Natural killer cell (primary cell): Measurements from ENCODE around the gene ADGRL1. TPM values are rescaled to one million over a fixed set of nuclear protein-coding genes. Genes with fewer than 3 reads are reported as not detected.

Experiments
- ATAC-seq, 3 donors: fragments of 150-1000 bp in 2 of 3; fragments of 200-7000 bp in 1 of 3; cut with Tn5 transposase; 1 replicate in 1 of 3; 2 replicates in 2 of 3; pipeline ENCODE4 v1.10.0; 2021; ENCODE audit warnings: mild to moderate bottlenecking in 2 of 3, moderate library complexity in 2 of 3
- DNase-seq, 2 donors: peaks; one replicate each; pipeline versions ENCODE4 v3.0.0 to v3.0.0-alpha.2; 2013 to 2021; ENCODE audit warnings: mixed read lengths in 1 of 2
- H3K27ac ChIP-seq: one replicate; pipeline ENCODE4 v1.5.1; 2013; ENCODE audit warnings: mild to moderate bottlenecking, low read length
- H3K27me3 ChIP-seq: one replicate; pipeline ENCODE4 v1.6.1; 2013; ENCODE audit warnings: low read length; ENCODE audit not compliant: control insufficient read depth, insufficient read depth
- H3K36me3 ChIP-seq: one replicate; pipeline ENCODE4 v1.6.1; 2013; ENCODE audit warnings: low read length; ENCODE audit not compliant: control insufficient read depth, insufficient read depth
- H3K4me1 ChIP-seq: one replicate; pipeline ENCODE4 v1.6.1; 2013; ENCODE audit warnings: low read length; ENCODE audit not compliant: control insufficient read depth, insufficient read depth
- H3K4me3 ChIP-seq: one replicate; pipeline ENCODE4 v1.5.1; 2013; ENCODE audit warnings: low read length
- H3K9me3 ChIP-seq: one replicate; pipeline ENCODE4 v1.6.1; 2013; ENCODE audit warnings: low read length; ENCODE audit not compliant: control insufficient read depth, insufficient read depth
- H3K27ac Mint-ChIP-seq, 2 donors: one replicate each; pipeline ENCODE4 v1.8.0; 2022; ENCODE audit warnings: mild to moderate bottlenecking in 2 of 2, mixed read lengths in 2 of 2, moderate library complexity in 1 of 2
- H3K27me3 Mint-ChIP-seq, 2 donors: one replicate each; pipeline ENCODE4 v1.8.0; 2022; ENCODE audit warnings: low read depth in 2 of 2, mixed read lengths in 2 of 2
- H3K36me3 Mint-ChIP-seq: one replicate; pipeline ENCODE4 v1.8.0; 2022; ENCODE audit warnings: mixed read lengths
- H3K4me1 Mint-ChIP-seq, 2 donors: one replicate each; pipeline ENCODE4 v1.8.0; 2022; ENCODE audit warnings: mixed read lengths in 2 of 2
- H3K4me3 Mint-ChIP-seq: one replicate; pipeline ENCODE4 v1.8.0; 2022; ENCODE audit warnings: mild to moderate bottlenecking, moderate library complexity, mixed read lengths
- H3K9me3 Mint-ChIP-seq, 2 donors: one replicate each; pipeline ENCODE4 v1.8.0; 2022; ENCODE audit warnings: mixed read lengths in 2 of 2
- WGBS: methylation state at CpG from one replicate; pipeline ENCODE4 v1.1.7; 2013; ENCODE audit warnings: missing lambda C conversion rate; ENCODE audit not compliant: insufficient coverage; 5-methylcytosine and 5-hydroxymethylcytosine counted together
- intact Hi-C: fragments of 100-400 bp; cut with micrococcal nuclease; formaldehyde crosslinking; loops from one replicate; pipeline ENCODE4 v1.14.2; 2022
- total RNA-seq, 4 donors: library from RNA; stranded (reverse); fragments of 120-200 nt in 1 of 4; gene quantifications; one replicate each; pipeline versions ENCODE4 v1.2.3 to v1.2.4, GENCODE V29; 2013 to 2022
- TF ChIP-seq, protein P1 (sequence below): fragments of 200-600 bp; IDR thresholded peaks from one replicate; pipeline ENCODE4 v1.8.0; 2022; ENCODE audit warnings: antibody characterized with exemption

ADGRL1 gene
- total RNA-seq, 3 donors from 2014 or later (not counting 1 experiment from before 2014, with no cell fraction given): 47.3 to 54.3 (median 52.7) TPM

DNA sequence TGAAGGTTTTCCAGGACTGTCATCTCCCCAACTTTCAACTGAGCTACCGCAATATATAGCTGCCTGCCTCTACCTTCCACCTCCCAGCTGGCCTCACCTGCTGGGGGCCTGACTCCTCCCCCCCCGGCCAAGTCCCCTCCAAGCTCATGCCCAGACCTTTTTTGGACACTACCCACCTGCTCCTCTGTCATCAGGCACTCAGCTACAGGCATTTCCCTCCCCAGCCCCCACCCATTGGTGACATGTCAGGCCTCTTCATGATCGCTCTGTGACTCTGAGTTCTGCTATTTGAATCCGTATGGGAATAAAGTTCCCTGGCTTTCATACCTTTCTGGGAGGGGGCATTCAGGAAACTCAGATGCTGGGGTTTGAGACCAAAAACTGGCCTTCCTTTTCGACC lies 90.2 kb downstream of the ADGRL1 start:
- no peak overlapping the region for H3K27ac ChIP-seq

DNA sequence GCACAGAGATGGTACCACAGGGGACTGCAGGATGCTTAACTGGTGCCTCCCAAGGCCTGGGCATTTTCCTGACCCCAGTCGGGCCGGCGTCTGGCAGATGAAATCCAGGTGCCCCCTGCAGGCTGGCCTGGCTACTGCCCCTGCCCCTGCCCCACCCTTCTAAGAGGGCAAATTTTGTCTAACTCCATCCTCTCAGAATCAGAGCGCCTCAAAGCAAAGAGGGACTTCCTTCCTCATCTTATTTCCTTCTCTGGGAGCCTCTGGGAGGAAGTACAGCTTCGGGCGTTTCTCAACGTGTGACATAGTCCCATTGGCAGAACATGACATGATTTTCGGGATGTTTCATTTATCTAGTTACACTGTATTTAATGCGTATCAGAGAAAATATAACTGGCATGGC lies 91.1 kb downstream of the ADGRL1 start:
- Histone ChIP-seq H3K27ac (no peak overlapping the region), H3K36me3 (no peaks in the 10 kb centered on the region), H3K9me3 (no peaks in the 10 kb centered on the region), H3K4me1 (peaks cover 54% of the 10 kb centered on the region), H3K27me3 (no peaks in the 10 kb centered on the region), H3K4me3 (no peak overlapping the region)
- WGBS: 23% methylated on average over 9 of the region's 9 CpGs
- Mint-ChIP-seq H3K27ac (no peak overlapping the region), H3K4me1 (peaks cover 27 to 44% of the 10 kb centered on the region in 2 donors), H3K4me3 (peak overlapping the region; percentile 28), H3K9me3 (no peaks in the 10 kb centered on the region), H3K36me3 (no peaks in the 10 kb centered on the region), H3K27me3 (no peaks in the 10 kb centered on the region)
- intact Hi-C loops: loop anchor here (1.0 to 5.0 kb wide), 2 partner anchors 33 to 235 kb away; no protein-coding TSS in a partner anchor
- TF ChIP-seq, protein P1, sequence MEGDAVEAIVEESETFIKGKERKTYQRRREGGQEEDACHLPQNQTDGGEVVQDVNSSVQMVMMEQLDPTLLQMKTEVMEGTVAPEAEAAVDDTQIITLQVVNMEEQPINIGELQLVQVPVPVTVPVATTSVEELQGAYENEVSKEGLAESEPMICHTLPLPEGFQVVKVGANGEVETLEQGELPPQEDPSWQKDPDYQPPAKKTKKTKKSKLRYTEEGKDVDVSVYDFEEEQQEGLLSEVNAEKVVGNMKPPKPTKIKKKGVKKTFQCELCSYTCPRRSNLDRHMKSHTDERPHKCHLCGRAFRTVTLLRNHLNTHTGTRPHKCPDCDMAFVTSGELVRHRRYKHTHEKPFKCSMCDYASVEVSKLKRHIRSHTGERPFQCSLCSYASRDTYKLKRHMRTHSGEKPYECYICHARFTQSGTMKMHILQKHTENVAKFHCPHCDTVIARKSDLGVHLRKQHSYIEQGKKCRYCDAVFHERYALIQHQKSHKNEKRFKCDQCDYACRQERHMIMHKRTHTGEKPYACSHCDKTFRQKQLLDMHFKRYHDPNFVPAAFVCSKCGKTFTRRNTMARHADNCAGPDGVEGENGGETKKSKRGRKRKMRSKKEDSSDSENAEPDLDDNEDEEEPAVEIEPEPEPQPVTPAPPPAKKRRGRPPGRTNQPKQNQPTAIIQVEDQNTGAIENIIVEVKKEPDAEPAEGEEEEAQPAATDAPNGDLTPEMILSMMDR: peak; percentile 37
- ATAC-seq: no peak
- peak; percentile 38 to 67 for DNase-seq

More for the DNA sequence above, 90.2 kb downstream of the ADGRL1 start:
- TF ChIP-seq, protein P1: no peak
- Mint-ChIP-seq H3K4me1 (peaks cover 27 to 40% of the 10 kb centered on the region in 2 donors), H3K27me3 (no peaks in the 10 kb centered on the region), H3K36me3 (no peaks in the 10 kb centered on the region), H3K27ac (peak overlapping the region; percentile 45 to 94), H3K9me3 (no peaks in the 10 kb centered on the region), H3K4me3 (peak overlapping the region; percentile 87)
- Histone ChIP-seq H3K4me3 (no peak overlapping the region), H3K9me3 (no peaks in the 10 kb centered on the region), H3K27me3 (no peaks in the 10 kb centered on the region), H3K4me1 (peaks cover 54% of the 10 kb centered on the region), H3K36me3 (no peaks in the 10 kb centered on the region)
- no peak for DNase-seq
- intact Hi-C loops: loop anchor here (1.0 to 5.0 kb wide), 2 partner anchors 33 to 235 kb away; no protein-coding TSS in a partner anchor
- 96% methylated on average over 5 of the region's 5 CpGs for WGBS
- no peak for ATAC-seq

- no peaks in the 10 kb centered on the region for H3K27me3 ChIP-seq
- Mint-ChIP-seq H3K4me1 (peaks cover 27 to 44% of the 10 kb centered on the region in 2 donors), H3K36me3 (no peaks in the 10 kb centered on the region), H3K27me3 (no peaks in the 10 kb centered on the region), H3K9me3 (no peaks in the 10 kb centered on the region), H3K27ac (no peak overlapping the region), H3K4me3 (no peak overlapping the region)
- ATAC-seq: no peak
- TF ChIP-seq, protein P1: no peak
- no peak overlapping the region for H3K4me3 ChIP-seq
- H3K9me3 ChIP-seq: no peaks in the 10 kb centered on the region
- H3K4me1 ChIP-seq: peaks cover 54% of the 10 kb centered on the region
- 98% methylated on average over 7 of the region's 7 CpGs for WGBS
- no peaks in the 10 kb centered on the region for H3K36me3 ChIP-seq
- no peak for DNase-seq
- intact Hi-C loops: no loop called here
- no peak overlapping the region for H3K27ac ChIP-seq
Observed at GRCh38 chr19:14114439-14114838, 91.5 kb downstream of the ADGRL1 start.

DNA sequence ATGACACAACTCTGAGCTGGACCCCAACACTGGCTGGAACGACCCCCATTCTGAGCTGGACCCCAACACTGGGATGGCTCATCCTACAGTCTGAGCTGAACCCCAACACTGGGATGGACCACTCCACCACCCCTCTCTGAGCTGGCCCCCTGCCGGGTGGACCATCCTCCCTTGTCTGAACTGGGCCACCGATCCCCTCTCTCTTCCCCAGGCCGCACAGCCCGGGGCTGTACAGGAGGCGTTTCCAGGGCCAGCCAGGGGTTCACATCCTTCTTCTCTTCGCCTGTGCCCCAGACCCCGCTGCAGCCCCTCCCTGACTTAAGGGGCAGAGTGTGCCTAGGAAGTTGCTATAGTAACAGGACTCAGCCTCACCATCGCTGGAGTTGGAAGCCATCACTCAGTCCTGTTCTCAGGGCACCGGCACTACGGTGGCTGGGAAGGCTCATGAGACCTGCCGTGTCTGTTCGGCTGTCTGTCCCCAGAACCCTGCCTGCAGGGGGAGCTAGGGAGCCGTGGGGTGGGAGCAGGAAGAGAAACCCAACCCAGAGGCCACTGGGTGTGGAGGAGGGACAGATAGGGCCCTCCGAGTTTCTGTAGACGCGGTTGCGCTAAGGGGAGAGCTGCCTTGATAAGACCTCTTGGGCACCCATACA lies 92.1 kb downstream of the ADGRL1 start:
- Mint-ChIP-seq H3K4me1 (peaks cover 24 to 41% of the 10 kb centered on the region in 2 donors), H3K27ac (no peak overlapping the region), H3K9me3 (no peaks in the 10 kb centered on the region), H3K36me3 (no peaks in the 10 kb centered on the region), H3K4me3 (no peak overlapping the region), H3K27me3 (no peaks in the 10 kb centered on the region)
- peak; percentile 33 to 65 for DNase-seq
- H3K4me1 ChIP-seq: peaks cover 50% of the 10 kb centered on the region
- no peaks in the 10 kb centered on the region for H3K36me3 ChIP-seq
- H3K4me3 ChIP-seq: no peak overlapping the region
- H3K27me3 ChIP-seq: no peaks in the 10 kb centered on the region
- H3K9me3 ChIP-seq: no peaks in the 10 kb centered on the region
- ATAC-seq: no peak
- no peak overlapping the region for H3K27ac ChIP-seq
- intact Hi-C loops: no loop called here
- WGBS: 89% methylated on average over 18 of the region's 18 CpGs
- TF ChIP-seq, protein P1: no peak
